ENCODE measurements around the gene OR2AG2.

The OR2AG2 gene

GRCh38 chr11:6737872-6738466 lies 33.8 kb downstream of the OR2AG2 start:
- DNase-seq, result peak; percentile 58

DNA sequence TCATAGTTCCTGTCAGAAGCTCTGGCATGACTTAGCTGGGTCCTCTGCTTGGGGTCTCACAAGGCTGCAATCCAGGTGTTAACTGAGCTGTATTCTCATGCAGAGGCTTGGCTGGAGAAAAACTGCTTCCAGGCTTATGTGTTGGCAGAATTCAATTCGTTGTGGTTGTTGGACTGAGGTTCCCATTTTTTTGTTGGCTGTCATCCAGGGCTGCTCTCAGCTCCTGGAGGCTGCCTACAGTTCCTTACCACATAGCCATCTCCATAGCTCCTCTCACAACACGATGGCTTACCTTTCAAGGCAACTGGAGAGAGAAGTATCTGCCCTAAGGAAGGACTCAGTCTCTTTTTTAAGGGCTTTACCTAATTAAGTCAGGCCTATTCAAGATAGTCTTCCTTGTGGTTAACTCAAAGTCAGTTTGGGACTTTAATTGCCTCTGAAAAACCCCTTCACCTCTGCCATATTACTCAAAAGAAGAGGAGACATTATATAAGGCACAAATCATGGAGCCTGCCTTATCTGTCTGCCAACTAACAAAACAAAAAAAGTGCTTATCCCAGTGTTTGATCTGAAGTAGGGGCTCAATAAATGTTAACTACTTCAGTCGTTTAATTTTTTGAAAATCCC lies 35.2 kb downstream of the OR2AG2 start:
- peak; percentile 21 for DNase-seq

DNA sequence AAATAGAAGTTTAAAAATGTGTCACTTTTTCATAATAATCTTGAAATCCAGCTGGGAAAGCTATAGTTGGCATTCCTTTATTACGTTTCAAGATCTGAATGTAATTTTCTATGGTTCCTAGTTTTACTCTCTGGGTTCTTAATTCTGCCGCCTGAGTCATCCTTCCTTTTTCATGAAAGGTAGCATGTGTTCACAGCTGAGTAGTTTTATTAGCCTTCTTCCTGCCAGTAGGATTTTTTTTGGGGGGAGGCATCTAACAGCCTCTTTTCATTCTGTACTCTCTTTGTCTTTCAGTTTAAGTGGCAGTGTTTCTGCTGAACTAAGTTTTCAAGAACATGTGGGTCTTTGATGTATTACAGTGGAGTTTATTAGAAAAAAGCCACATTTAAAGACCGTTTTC lies 36.5 kb downstream of the OR2AG2 start:
- DNase-seq, result peak; percentile 43

- no peak for DNase-seq
Observed at GRCh38 chr11:6734616-6735015, 37.2 kb downstream of the OR2AG2 start.

- peak; percentile 39 for DNase-seq
Observed at GRCh38 chr11:6733326-6734275, 38.2 kb downstream of the OR2AG2 start.

GRCh38 chr11:6727971-6728760 lies 43.6 kb downstream of the OR2AG2 start:
- DNase-seq, result no peak

DNA sequence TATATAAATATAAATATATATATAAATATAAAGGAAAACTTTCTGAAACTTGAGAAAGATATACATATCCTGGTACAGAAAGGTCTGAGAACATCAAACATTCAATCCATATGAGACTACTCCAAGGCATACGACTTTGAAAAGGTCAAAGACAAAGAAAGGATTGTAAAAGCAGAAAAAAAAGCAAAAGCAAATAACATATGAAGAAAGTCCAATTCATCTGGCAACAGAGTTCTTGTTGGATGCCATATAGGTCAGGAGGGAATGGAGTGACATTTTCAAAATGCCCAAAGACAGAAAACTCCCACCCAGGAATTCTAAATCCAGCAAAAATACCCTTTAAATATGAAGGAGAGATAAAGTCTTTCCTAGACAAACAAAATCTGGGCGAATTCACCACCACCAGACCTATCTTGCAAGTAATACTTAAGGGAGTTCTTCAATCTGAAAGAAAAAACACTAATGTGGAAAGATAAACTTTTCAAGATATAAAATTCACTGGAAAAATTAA lies 46.3 kb downstream of the OR2AG2 start:
- no peak for DNase-seq

- DNase-seq, result no peak
Observed at GRCh38 chr11:6724013-6724412, 47.8 kb downstream of the OR2AG2 start.

GRCh38 chr11:6721343-6721742 lies 50.4 kb downstream of the OR2AG2 start:
- no peak for DNase-seq

DNA sequence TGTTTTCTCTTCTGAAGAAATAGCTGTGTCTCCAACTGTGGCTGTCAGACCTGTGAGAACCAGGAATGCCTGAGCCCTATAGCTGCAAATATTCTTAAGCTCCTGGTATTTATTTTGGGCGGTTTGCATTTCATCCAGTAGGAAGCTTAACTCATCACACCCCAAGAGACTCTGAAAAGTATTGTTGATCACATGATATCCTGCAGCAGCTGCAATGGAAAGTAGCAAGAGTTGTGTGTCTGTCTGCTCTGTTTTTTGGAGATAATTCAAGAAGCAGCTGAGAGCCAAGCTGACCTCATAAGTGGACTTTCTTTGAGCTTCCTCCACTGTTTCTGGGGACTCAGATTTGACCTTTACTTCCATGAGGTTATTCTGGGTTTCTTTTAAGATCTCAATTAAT lies 52.2 kb downstream of the OR2AG2 start:
- no peak for DNase-seq

DNA sequence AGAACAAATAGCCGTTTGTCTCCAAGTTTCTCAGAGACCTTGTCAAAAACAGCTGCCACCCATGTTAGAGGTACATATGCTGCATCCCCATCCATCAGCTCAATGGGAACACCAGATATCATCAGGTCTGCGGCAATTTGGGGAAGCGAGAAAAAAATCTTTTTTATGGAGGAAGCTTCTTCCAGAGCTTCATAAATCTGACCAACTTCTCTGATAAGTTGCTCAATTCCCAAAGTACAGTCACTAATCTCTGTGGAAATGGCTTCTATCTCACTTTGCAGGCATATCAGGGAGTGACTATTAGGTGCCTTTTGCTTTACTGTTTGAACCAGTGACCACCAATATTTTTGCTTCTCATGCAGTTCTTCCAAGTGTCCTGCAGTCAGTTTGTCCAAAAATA lies 54.4 kb downstream of the OR2AG2 start:
- DNase-seq, result peak; percentile 58
